HG03558 (cell line): ENCODE measurements around the gene KLHL17.

Experiments
- ATAC-seq: cut with Tn5 transposase; IDR thresholded peaks from one replicate; pipeline ENCODE4 v1.9.1; 2021; ENCODE audit warnings: moderate number of reproducible peaks; ENCODE audit not compliant: unreplicated experiment; ENCODE audit errors: extremely low read depth

Gene KLHL17

DNA sequence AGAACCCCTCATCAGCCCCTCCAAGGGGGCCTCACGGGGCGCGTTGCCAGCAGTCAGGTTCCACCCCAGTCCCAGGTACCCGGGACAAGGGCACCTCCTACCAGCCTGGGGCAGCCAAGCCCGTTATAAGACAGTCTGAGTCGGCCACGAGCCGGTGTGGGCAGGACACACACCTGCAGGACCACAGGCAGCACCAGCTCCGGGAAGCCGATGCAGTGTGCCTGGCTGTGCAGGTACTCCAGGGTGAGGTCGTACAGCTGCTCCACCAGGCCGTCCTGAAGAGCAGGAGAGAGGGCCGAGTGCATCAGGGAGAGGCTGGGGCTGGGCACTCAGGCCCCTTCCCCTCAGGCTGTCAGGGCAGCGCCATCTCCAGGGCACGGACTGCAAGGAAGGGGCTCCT, 12.4 kb upstream of the KLHL17 start:
- no peak for ATAC-seq

DNA sequence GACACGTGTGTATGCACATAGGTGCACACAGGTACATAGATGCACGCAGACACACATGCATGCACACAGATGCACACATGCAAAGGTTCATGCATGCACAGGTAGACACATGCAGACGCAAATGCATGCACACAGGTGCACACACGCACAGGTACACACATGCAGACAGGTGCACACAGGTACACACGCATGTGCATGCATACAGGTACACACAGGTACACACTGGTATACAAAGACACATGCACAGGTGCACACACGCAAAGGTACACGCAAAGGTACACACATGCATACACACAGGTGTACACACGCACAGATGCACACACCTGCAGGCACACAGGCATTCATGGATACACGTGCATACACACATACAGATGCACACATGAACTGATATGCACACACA, 10.1 kb upstream of the KLHL17 start:
- ATAC-seq, result no peak

DNA sequence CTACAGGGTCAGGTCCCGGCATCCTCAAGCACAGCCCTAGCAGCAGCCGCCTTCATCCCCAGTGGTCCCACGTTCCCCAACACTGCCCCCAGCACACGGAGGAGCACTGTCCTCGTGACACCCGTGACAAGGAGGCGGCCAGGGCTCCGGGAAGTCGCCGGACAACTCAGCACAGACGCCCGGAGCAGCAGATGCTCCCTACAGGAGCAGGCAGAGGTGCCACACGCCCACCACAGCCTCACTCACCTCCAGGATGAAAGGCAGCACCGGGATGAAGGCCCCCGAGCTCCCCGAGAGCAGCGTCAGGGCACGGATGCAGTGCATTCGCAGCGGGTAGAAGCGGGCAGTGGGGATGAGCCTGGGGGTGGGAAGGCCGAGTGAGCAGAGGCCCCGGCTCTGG, 9.5 kb upstream of the KLHL17 start:
- no peak for ATAC-seq

DNA sequence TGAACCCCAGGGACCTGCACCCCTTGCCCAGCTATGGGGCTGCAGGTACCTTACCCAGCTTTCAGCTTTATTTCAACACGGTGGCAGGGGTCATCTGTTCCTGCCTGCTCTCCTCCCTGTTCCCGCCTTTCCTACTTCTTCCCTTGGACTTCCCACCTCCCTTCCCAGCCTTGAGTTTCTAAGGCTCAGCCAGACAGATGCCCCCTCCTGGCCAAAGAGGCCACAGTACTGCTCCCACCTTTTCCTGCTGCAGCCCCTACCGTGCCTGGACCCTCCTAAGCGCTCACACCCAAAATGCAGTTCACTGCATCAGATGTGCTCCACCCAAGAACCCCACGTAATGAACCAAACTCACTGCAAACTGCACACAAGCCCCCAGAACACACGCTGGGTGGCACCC, 9.0 kb upstream of the KLHL17 start:
- no peak for ATAC-seq

DNA sequence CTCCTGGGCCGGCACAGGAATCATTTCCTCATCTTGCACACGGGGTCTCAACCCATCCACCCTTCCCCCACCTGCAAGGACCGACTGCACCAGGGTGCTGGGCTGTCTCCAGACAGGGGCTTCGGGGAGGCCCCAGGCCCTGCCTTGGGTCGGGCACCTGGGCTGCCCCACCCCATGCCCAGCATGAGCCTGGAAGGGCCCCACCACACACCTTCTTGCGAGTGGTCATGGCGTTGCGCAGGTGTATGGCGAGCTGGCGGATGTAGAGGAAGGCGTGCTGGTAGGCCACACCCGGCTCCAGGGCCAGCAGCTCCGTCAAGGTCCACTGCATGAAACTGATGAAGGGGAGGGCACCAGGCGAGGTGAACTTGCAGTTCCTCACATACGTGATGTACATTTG, 8.2 kb upstream of the KLHL17 start:
- no peak for ATAC-seq

DNA sequence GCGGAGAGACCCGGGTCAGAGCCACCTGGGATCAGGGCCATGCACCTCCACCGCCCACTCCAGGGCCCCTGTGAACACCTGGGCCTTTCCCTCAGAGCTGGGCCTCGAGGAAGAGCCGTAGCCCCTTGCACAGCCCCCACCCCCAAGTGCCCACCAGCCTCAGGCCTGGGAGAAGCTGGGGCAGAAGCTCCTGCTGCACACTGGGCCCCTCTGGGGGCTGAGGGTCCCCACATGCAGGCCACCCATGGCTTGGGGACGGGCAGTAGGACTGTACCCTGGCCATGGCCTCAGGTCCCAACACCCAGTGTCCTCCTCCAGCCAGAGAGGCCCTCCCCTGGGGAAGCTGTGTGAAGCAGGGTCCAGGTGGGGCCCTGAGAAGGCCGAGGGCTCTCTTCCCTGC, 7.8 kb upstream of the KLHL17 start:
- no peak for ATAC-seq

DNA sequence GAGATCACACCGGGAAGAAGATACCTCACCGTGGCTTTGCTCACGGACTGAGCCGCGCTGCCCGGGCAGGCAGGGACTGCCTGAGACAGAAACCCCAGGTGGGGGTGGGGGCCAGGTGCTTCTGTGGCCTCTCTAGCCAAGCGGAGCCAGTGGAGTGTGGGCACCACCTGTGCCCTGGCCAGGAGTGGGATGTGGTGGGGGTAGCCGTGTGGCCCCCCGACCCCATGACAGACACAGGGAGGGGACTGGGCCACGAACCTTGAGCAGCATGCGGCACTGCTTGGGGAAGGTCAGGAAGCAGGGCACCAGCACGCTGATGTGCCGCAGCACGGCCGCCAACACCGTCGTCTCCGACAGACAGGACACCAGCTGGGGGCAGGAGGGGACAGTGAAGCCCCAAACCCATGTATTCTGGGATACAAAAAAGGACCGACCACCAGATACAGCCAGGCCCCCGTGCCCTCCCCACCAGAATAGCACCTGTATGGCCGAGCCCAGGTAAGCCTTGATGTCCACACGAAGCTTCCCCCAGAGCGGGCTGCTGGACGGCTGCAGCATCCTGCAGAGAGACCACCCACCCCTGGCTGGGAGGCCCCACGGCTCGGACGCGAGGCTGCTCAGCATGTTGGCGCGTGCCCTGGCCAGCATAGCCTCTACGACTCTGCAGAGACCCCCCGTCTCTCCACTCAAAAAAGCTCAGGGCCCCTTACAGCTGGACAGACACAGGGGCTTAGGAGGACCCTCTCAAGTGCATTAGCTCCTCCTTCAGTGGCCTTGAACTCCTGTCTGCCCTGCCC, 6.7 kb upstream of the KLHL17 start:
- no peak for ATAC-seq

DNA sequence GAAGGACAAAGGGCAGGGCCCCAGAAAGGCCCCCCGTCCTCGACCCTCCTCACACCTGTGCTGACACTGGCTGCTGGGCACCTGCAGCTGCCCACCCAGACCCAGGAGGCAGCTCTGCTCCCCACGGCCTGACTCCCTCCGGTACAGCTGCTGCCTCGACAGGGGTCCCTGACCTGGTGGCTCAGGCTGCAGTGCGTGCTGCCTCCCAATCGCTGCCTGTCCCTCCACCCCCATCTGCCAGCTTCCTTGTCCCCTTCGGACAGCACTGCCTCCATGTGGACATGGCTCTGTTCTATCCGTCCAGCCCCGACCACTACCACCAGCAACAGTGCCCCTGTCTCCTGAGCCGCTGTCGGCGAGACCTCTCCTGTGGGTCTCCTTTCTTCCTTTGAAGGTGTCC, 5.5 kb upstream of the KLHL17 start:
- ATAC-seq, result no peak

DNA sequence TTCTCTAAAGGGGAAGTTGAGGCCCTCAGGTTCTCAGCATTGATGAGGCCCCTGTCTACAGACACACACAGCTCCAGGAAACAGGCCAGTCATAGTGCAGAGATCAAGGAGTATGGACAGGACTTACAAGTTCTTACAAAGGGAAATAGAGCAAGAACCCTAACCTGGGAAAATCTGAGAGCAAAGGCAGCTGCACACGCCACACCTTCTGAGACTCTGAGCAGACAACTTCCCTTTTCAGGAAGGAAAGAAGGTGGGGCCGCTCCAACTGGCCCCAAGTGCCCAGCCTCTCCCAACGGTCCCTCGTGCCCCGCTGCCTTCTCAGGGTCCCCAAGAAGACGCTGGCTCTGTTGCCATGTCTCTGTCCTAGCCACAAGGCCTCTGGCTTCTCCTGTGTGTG, 4.9 kb upstream of the KLHL17 start:
- no peak for ATAC-seq

DNA sequence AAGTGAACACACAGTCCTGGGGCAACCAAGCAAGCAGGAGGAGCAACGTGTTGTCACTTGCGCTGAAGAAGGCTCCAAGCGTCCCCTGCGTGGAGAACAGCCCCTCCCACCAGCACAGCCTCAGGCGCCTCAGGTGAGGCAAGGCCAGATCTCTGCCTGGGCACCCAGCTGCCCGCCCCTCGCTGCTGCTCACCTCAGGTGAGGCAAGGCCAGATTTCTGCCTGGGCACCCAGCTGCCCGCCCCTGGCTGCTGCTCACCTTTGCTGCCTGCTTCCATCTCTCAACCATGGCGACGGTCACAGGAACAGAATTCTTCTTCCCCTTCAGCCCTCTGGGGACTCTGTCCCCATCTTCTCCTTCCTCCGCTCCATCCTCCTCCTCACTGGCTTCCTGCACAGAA, 3.7 kb upstream of the KLHL17 start:
- ATAC-seq, result no peak

DNA sequence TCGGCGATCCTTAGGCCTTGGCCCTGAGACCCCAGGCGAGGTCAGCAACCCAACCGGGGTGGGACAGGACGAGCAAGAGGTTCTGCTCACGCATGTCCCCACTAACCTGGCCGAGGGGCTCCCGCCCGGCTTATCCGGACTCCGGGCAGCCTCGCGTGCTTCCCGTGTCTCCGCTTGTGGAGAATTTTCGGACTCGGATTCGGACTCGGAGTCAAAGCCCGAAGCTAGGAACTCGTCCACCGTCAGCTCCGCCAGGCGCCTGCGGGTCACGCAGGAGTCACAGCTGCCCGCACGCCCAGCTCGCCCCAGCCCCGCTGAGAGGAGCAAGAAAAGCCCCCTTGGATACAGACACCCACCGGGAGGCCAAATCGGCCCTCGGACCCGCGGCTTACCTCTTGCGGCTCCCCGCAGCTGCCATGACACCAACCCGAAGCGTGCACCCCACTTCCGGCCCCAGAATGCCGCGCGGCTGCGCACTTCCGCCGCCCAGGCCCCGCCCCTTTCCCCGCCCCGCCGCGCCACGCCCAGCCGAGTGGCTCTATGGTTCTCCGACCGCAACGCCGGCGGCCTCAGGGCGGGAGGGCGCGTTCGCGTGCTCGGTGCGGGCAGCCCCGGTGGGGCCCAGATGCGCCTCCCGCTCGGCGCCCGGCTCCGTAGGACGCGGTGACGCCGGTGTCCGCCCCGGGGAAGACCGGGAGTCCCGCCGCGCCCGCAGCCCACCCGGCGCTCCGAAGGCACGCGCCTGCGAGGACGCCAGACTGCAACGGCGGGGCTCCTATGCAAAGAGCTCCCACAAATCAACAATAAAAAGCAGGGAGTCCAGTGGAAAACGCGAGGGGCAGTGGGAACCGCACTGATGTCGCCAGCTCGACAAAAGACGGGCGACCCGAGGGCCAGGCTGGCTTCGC, 1.3 kb upstream of the KLHL17 start, which contains the start of gene NOC2L:
Gene NOC2L (minus strand): TSS at position 434 of the 908 bp plus-strand sequence. CDS start 16 bp downstream, at position 418.
- peak; percentile 71 for ATAC-seq

DNA sequence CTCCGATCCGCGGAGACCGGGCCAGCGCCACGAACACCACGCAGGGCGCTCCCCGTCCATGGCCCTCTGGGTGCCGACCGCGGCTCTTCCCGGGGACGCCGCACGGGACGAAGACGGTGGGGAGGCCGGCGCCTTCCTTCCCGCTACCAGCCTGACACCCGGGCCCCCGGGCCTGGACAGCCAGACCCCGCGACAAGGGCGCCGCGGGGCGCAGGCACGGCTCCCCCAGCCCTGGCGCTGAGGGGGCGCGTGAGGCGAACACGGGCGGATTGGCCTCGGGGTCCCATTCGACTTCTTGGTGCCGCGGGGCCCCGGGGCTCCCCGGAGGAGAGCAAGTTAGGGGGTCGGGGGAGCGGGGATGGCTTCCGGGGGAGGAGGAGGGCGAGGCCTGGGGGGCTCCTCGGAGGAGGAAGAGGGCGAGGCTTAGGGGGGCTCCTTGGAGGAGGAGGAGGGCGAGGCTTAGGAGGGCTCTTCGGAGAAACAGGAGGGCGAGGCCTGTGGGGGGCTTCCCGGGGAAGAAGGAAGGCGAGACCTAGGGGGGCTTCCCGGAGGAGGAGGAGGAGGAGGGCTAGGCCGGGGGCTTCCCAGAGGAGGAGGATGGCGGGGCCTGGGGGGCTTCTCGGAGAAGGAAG, 537 bp upstream of the KLHL17 start:
- ATAC-seq, result no peak

DNA sequence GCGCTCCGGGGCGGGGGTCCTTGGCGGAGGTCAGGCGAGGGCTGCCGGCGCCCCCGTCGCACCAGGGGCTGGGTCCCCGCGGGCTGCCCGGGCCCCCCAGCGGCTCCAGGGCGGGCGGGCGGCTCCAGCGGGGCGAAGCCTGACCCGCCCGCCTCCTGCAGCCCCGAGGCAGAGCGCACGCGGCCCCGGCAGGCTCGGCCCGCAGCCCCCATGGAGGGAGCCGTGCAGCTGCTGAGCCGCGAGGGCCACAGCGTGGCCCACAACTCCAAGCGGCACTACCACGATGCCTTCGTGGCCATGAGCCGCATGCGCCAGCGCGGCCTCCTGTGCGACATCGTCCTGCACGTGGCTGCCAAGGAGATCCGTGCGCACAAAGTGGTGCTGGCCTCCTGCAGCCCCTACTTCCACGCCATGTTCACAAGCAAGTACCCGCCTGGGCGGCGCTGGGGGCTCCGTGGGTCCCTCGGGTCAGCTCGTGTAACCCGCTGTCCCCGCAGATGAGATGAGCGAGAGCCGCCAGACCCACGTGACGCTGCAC, 817 bp downstream of the KLHL17 start:
- ATAC-seq, result no peak

DNA sequence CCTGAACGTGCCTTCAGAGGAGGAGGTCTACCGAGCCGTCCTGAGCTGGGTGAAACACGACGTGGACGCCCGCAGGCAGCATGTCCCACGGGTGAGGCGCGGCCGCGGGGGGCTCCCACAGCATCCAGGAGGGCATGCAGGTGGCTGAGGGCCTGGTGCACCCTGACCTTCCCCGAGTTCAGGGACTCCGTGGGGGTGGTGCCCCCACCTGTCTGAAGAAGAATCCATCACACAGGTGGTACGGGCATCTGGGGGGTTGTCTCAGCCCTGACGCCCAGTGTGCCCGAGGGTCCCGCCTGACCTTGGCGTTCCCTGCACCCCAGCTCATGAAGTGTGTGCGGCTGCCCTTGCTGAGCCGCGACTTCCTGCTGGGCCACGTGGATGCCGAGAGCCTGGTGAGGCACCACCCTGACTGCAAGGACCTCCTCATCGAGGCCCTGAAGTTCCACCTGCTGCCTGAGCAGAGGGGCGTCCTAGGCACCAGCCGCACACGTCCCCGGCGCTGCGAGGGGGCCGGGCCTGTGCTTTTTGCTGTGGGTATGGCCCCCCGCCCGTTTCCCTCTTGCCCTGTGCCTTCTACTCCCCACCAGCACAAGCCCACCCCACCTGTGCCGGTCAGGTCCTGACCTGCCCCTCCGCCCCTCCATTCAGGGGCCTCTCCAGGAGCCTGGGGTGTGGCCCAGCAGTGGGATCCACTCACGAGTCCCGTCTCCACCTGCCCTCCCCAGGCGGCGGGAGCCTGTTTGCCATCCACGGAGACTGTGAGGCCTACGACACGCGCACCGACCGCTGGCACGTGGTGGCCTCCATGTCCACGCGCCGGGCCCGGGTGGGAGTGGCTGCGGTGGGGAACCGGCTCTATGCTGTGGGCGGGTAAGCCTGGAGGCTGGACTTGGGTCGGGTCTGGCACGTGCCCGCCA, 2.3 kb downstream of the KLHL17 start:
- ATAC-seq, result no peak

DNA sequence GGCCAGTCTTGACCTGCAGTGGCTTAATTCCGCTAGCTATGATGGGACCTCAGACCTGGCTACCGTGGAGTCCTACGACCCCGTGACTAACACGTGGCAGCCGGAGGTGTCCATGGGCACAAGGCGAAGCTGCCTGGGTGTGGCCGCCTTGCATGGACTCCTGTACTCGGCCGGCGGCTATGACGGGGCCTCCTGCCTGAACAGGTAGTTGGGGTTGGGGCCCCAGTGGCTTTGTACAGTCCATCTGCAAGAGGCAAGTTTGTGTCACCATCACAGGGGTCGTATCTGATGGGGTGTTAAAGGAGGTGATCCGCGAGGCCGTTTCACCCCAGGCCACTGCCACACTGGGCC, 2.9 kb downstream of the KLHL17 start:
- no peak for ATAC-seq

DNA sequence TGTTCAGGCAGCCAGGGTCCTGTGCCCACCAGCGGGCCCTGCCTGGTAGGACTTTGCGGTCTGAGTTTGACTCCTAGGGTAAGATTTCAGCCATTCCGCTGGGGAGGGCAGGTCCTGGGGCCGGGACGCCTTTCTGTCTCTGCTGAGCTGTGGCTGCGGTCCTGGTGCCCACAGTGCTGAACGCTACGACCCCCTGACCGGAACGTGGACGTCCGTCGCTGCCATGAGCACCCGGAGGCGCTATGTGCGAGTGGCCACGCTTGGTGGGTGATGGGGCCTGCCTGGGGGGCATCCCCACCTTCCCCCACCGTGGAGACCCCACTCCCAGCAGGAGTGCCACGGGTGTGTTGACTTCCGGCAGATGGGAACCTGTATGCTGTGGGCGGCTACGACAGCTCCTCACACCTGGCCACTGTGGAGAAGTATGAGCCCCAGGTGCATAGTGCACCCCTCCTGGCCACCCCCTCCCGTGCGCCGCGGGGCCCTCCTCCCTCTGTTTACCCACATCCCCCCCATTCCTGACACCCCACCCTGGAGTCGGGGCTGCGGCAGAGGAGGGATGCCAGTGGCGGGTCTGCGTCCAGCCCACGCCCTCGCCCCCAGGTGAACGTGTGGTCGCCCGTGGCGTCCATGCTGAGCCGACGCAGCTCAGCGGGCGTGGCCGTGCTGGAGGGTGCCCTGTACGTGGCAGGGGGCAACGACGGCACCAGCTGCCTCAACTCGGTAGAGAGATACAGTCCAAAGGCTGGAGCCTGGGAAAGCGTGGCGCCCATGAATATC, 3.6 kb downstream of the KLHL17 start:
- ATAC-seq, result no peak

DNA sequence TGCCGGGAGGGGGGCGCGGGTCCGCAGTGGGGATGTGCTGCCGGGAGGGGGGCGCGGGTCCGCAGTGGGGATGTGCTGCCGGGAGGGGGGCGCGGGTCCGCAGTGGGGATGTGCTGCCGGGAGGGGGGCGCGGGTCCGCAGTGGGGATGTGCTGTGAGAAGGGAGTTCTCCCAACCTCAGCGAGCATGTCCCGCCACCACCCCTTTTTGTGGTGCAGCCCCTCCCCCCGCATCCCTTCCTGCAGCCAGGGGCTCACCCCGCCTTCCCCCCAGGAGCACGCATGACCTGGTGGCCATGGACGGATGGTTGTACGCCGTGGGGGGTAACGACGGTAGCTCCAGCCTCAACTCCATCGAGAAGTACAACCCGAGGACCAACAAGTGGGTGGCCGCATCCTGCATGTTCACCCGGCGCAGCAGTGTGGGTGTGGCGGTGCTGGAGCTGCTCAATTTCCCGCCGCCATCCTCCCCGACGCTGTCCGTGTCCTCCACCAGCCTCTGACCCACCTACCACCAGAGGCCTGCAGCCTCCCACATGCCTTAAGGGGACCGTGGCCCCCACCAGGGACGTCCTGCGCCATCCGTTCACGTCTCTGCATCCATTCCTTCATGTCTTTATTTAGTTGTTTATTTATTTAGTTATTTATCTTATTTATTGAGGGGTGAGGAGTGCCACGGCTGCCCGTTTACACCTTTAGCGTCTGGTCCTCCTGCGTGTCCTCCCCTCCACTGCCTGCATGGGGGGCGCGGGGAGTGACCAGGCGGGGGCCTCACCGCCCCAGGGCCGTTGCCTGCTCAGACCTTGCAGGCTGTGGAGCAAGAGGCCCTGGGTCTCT, 4.5 kb downstream of the KLHL17 start:
- ATAC-seq, result no peak

DNA sequence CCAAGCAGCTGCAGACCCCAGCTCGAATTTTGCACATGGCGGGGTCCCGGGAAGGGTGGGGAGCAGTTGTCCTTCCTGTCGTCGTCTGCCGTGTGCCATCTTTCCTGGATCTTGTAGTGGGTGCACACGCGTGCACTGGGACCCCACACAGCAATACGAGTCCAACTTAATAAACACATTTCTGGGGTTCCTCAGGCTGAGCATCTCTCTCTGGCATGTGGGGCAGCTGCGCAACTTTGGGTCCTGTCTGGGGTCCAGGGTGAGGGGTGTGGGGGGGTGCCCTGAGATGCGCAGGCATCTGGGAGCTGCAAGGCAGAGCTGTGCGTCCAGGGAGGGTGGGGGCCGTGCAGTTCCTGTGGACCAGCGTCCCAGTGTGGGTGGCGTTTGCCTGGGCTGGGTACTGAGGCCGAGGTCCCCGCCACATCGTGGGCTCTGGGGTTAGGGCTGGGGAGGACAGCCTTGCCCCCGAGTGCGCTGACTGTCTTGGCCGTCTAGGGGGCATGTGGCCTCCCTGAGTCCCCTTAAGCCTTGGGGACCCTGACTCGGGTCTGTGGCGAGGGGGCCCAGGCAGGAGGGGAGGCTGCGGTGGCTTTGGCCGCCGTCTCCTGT, 5.2 kb downstream of the KLHL17 start:
- ATAC-seq, result no peak
